Mesodermal cell (in vitro differentiated cells): ENCODE data around the gene ADAM12.

Experiments used
- H3K27ac ChIP-seq: 2 replicates; pipeline ENCODE4 v1.7.0; 2013; ENCODE audit warnings: mild to moderate bottlenecking, low read depth, low read length, moderate library complexity; ENCODE audit not compliant: severe bottlenecking
- H3K36me3 ChIP-seq: 2 replicates; pipeline ENCODE4 v1.7.1; 2013; ENCODE audit warnings: mild to moderate bottlenecking, low read length, moderate library complexity; ENCODE audit not compliant: control insufficient read depth, insufficient read depth
- H3K4me1 ChIP-seq: one replicate; pipeline ENCODE4 v1.7.1; 2013; ENCODE audit warnings: mild to moderate bottlenecking, low read length; ENCODE audit not compliant: insufficient read depth, control insufficient read depth, poor library complexity, severe bottlenecking
- H3K4me3 ChIP-seq: 2 replicates; pipeline ENCODE4 v1.7.0; 2013; ENCODE audit warnings: low read length, control low read depth, mild to moderate bottlenecking; ENCODE audit not compliant: insufficient read depth, poor library complexity, severe bottlenecking; ENCODE audit errors: extremely low read depth
- H3K9me3 ChIP-seq: 2 replicates; pipeline ENCODE4 v1.7.1; 2013; ENCODE audit warnings: mild to moderate bottlenecking, low read length, moderate library complexity; ENCODE audit not compliant: control insufficient read depth
- WGBS, 2 experiments: methylation state at CpG; one replicate each; pipeline ENCODE4 v1.1.5; 2013; ENCODE audit warnings: missing lambda C conversion rate in 2 of 2; ENCODE audit not compliant: insufficient coverage in 2 of 2; 5-methylcytosine and 5-hydroxymethylcytosine counted together

Gene ADAM12

GRCh38 chr10:126127481-126128029, 260.7 kb downstream of the ADAM12 start:
- Histone ChIP-seq H3K4me3 (no peak overlapping the region), H3K36me3 (no peaks in the 10 kb centered on the region), H3K9me3 (no peaks in the 10 kb centered on the region), H3K27ac (no peak overlapping the region), H3K4me1 (no peaks in the 10 kb centered on the region)
- 79 to 87% methylated on average over 4 to 6 of the region's 7 CpGs for WGBS, 2 experiments

DNA sequence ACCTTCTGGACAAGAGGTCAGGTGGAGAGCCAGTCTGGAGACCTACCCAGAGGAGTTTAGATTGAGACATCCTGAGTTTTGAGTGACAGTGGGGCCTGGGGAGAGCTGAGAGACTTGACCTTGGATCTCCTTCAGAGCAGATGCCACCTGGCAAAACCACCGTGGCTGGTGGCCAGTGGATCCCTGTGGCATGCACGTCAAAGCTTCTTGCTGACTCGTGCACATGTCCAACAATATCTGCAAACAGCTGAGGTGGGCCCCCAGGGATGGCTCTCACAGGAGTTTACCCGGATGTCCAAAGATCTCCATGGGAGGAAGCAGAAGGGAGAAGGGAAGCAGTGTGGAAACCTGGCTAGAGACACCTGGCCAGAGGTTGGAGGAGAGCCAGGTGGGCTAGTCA, 261.4 kb downstream of the ADAM12 start:
- Histone ChIP-seq H3K9me3 (no peaks in the 10 kb centered on the region), H3K27ac (no peak overlapping the region), H3K36me3 (no peaks in the 10 kb centered on the region), H3K4me1 (no peaks in the 10 kb centered on the region), H3K4me3 (no peak overlapping the region)
- WGBS, 2 experiments: 84 to 86% methylated on average over 4 of the region's 4 CpGs

DNA sequence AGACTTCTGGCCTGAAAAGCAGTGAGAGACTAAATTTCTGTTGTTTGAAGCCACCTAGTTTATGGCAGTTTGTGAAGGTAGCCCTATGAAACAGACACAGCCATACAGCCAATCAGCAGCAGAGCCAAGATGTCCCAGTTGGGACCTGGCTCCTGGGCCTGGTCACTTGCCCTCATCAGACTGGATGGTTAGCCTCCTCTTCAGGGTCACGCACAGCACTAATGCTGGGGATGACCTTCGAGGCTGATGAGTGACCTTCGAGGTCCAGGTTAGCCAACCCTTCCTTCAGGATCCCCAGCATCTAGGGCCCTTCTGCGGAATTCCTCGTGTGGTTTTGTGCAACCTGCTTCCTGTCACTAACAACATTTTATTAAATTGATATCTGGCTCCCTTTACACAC, 262.3 kb downstream of the ADAM12 start:
- WGBS, 2 experiments: 91 to 98% methylated on average over 5 of the region's 5 CpGs
- H3K27ac ChIP-seq: no peak overlapping the region

GRCh38 chr10:126124668-126125349, 263.5 kb downstream of the ADAM12 start:
- WGBS, 2 experiments: 63 to 88% methylated on average over 1 to 4 of the region's 9 CpGs
- no peak overlapping the region for H3K27ac ChIP-seq

More for the DNA sequence above, 262.3 kb downstream of the ADAM12 start:
- Histone ChIP-seq H3K4me3 (no peak overlapping the region), H3K36me3 (no peaks in the 10 kb centered on the region), H3K9me3 (no peaks in the 10 kb centered on the region), H3K4me1 (no peaks in the 10 kb centered on the region)

DNA sequence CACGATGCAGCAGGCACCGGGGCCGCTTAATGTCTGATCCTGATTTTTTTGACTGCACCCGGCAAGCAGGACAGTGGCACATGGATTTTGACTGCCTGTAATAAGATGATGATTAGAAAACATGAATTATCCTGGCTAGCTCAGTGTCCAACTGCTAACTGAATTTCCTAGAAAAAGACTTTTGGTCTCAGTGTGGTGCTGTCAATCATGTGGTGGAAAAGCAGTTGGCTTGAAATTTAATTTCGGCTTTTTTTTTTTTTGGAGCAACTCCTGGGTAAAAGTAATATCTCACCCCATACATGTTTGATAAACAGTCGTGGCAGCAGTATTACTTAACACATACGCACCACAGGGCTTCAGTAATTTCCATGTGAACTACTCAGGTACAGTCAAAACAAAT, 264.2 kb downstream of the ADAM12 start:
- Histone ChIP-seq H3K4me1 (no peaks in the 10 kb centered on the region), H3K9me3 (no peaks in the 10 kb centered on the region), H3K4me3 (no peak overlapping the region), H3K27ac (no peak overlapping the region), H3K36me3 (no peaks in the 10 kb centered on the region)
- 77 to 82% methylated on average over 4 to 6 of the region's 7 CpGs for WGBS, 2 experiments

More at GRCh38 chr10:126124668-126125349, 263.5 kb downstream of the ADAM12 start:
- Histone ChIP-seq H3K4me3 (no peak overlapping the region), H3K36me3 (no peaks in the 10 kb centered on the region), H3K9me3 (no peaks in the 10 kb centered on the region), H3K4me1 (no peaks in the 10 kb centered on the region)

- 76 to 81% methylated on average over 8 to 9 of the region's 10 CpGs for WGBS, 2 experiments
- no peak overlapping the region for H3K27ac ChIP-seq
- H3K36me3 ChIP-seq: no peaks in the 10 kb centered on the region
- H3K4me1 ChIP-seq: no peaks in the 10 kb centered on the region
- H3K4me3 ChIP-seq: no peak overlapping the region
- H3K9me3 ChIP-seq: no peaks in the 10 kb centered on the region
Observed at GRCh38 chr10:126123466-126123865, 264.8 kb downstream of the ADAM12 start.

- Histone ChIP-seq H3K36me3 (no peaks in the 10 kb centered on the region), H3K27ac (no peak overlapping the region), H3K4me3 (no peak overlapping the region), H3K9me3 (no peaks in the 10 kb centered on the region), H3K4me1 (no peaks in the 10 kb centered on the region)
- no CpG with 5 or more reads among the region's 1 CpG for WGBS, 2 experiments
Observed at GRCh38 chr10:126122881-126123280, 265.4 kb downstream of the ADAM12 start.

- H3K4me3 ChIP-seq: no peak overlapping the region
- H3K9me3 ChIP-seq: no peaks in the 10 kb centered on the region
- peaks cover 3% of the 10 kb centered on the region for H3K36me3 ChIP-seq
- WGBS, 2 experiments: 76% methylated on average over 3 of the region's 3 CpGs; no CpG with 5 or more reads in 1 of the 2 experiments
- no peaks in the 10 kb centered on the region for H3K4me1 ChIP-seq
- no peak overlapping the region for H3K27ac ChIP-seq
Observed at GRCh38 chr10:126119599-126119998, 268.7 kb downstream of the ADAM12 start.

DNA sequence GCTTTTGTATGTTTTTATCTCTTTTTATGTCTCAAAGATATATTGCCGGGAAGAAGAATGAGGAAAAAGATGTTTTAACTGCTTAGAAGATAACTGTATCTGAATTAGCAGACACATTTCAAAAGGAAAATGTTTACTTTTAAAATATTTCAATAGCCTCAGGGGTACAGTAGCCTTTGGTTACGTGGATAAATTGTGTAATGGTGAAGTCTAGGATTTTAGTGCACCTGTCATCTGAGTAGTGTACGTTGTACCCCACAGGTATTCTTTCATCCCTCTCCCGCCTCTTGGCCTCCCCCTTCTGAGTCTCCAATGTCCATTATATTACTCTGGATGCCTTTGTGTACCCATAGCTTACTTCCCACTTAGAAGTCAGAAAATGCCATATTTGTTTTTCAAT, 269.8 kb downstream of the ADAM12 start:
- Histone ChIP-seq H3K4me1 (no peaks in the 10 kb centered on the region), H3K9me3 (no peaks in the 10 kb centered on the region), H3K27ac (no peak overlapping the region), H3K4me3 (no peak overlapping the region), H3K36me3 (peaks cover 3% of the 10 kb centered on the region)
- WGBS, 2 experiments: 67% methylated on average over 1 of the region's 4 CpGs; no CpG with 5 or more reads in 1 of the 2 experiments

GRCh38 chr10:126117196-126117595, 271.1 kb downstream of the ADAM12 start:
- Histone ChIP-seq H3K4me3 (no peak overlapping the region), H3K27ac (no peak overlapping the region), H3K4me1 (no peaks in the 10 kb centered on the region), H3K36me3 (peaks cover 3% of the 10 kb centered on the region), H3K9me3 (no peaks in the 10 kb centered on the region)
- 66 to 100% methylated on average over 3 of the region's 3 CpGs for WGBS, 2 experiments

- Histone ChIP-seq H3K9me3 (no peaks in the 10 kb centered on the region), H3K27ac (no peak overlapping the region), H3K4me3 (no peak overlapping the region), H3K36me3 (peaks cover 3% of the 10 kb centered on the region), H3K4me1 (no peaks in the 10 kb centered on the region)
- 61 to 83% methylated on average over 4 of the region's 6 CpGs for WGBS, 2 experiments
Observed at GRCh38 chr10:126115886-126116285, 272.4 kb downstream of the ADAM12 start.
